Omental fat pad (tissue), 4 donors: Measurements from ENCODE around the gene SHANK1. TPM values are rescaled to one million over a fixed set of nuclear protein-coding genes. Genes with fewer than 3 reads are reported as not detected.

Experiments used
- ATAC-seq: fragments of 150-250 bp; one replicate; pipeline ENCODE4 v1.9.1; 2016; ENCODE audit warnings: mild to moderate bottlenecking, moderate library complexity; ENCODE audit not compliant: low FRiP score
- DNase-seq: peaks from one replicate; pipeline ENCODE4 v3.0.0-alpha.2; 2019; ENCODE audit warnings: low spot score
- CTCF ChIP-seq, 3 donors: fragments of 450-650 bp; IDR thresholded peaks; one replicate each; pipeline ENCODE4 v1.5.1; 2016 to 2017; ENCODE audit warnings: antibody characterized with exemption in 3 of 3, mild to moderate bottlenecking in 3 of 3, moderate library complexity in 2 of 3
- total RNA-seq, 4 donors: library from RNA; depleted of rRNA; stranded (reverse); fragments of >200 nt; gene quantifications; one replicate each; pipeline ENCODE4 v1.1.0, GENCODE V29; 2016

The SHANK1 gene
- total RNA-seq, 4 donors from 2014 or later: 0.37 to 2.2 TPM; not detected in 2

GRCh38 chr19:50739914-50740426 is 20.4 kb upstream of the SHANK1 start:
- no peak for TF ChIP-seq CTCF (IDR thresholded peaks at IDR 0.05)
- DNase-seq (no peak), ATAC-seq (no peak)

GRCh38 chr19:50739132-50739913 is 19.7 kb upstream of the SHANK1 start:
- TF ChIP-seq CTCF (IDR thresholded peaks at IDR 0.05): no peak
- DNase-seq (no peak), ATAC-seq (no peak)

GRCh38 chr19:50736338-50736737 is 16.7 kb upstream of the SHANK1 start:
- ATAC-seq (no peak), DNase-seq (no peak)
- no peak for TF ChIP-seq CTCF (IDR thresholded peaks at IDR 0.05)

- DNase-seq (no peak), ATAC-seq (no peak)
- no peak for TF ChIP-seq CTCF (IDR thresholded peaks at IDR 0.05)
These were observed 16.3 kb upstream of the SHANK1 start for GRCh38 chr19:50735869-50736268.

GRCh38 chr19:50729894-50730293 is 10.3 kb upstream of the SHANK1 start:
- no peak for TF ChIP-seq CTCF (IDR thresholded peaks at IDR 0.05)
- ATAC-seq (no peak), DNase-seq (no peak)

GRCh38 chr19:50728084-50728737 is 8.6 kb upstream of the SHANK1 start:
- DNase-seq (peak; percentile 39), ATAC-seq (no peak)
- no peak for TF ChIP-seq CTCF (IDR thresholded peaks at IDR 0.05)

GRCh38 chr19:50725911-50726230 is 6.3 kb upstream of the SHANK1 start:
- TF ChIP-seq CTCF (IDR thresholded peaks at IDR 0.05): no peak
- DNase-seq (no peak), ATAC-seq (no peak)
